ENCODE measurements around the gene NME4.

Gene NME4

DNA sequence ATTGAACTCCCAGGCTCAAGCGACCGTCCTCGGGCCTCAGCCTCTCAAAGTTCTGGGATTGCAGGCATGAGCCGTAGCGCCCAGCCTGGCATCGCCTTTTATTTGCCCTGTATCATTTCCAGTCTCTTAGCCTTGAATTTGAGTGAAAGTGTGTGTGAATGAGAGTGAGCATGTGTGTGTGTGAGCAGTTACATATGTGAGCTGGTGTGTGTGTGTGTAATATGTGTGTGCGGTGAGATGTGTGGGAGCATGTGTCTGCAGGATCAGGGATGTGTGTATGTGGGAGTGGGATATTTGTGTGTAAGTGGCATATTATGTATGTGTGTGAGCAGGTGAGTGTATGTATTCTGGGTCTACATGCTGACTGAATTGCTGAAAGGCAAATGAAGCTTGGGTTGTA, 33.9 kb downstream of the NME4 start:
- DNase-seq (no peak), ATAC-seq (replicated peaks) (no peak)
- Mint-ChIP-seq H3K4me1 (peaks cover 19 to 23% of the 10 kb centered on the region in 2 donors), H3K27ac (no peak overlapping the region), H3K36me3 (peaks cover 17 to 31% of the 10 kb centered on the region in 2 donors), H3K4me3 (no peak overlapping the region), H3K9me3 (no peaks in the 10 kb centered on the region), H3K27me3 (no peaks in the 10 kb centered on the region)

DNA sequence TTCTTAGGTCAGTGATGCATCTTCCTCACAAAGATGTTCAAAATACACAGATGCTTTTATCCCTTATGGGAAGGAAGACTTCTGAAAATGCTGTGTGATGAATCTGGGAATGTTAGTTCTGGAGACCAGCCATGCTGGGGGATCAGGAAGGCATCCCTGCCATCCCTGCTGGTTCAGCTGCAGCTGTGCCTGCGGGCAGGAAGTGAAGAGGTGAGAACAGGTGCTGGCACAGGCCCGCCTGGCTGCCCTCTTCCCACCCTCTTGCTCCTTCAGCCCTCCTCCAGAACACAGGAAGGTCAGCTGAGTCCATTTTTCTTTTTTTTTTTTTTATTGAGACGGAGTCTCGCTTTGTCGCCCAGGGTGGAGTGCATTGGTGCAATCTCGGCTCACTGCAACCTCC, 43.6 kb downstream of the NME4 start:
- peaks cover 18 to 21% of the 10 kb centered on the region in 2 donors for H3K36me3 Mint-ChIP-seq
- no peaks in the 10 kb centered on the region for H3K27me3 Mint-ChIP-seq
- ATAC-seq (replicated peaks), result no peak
- DNase-seq, result no peak
- H3K27ac Mint-ChIP-seq, result no peak overlapping the region
- no peak overlapping the region for H3K4me3 Mint-ChIP-seq
- H3K4me1 Mint-ChIP-seq, result peaks cover 21% of the 10 kb centered on the region in 2 donors
- no peaks in the 10 kb centered on the region for H3K9me3 Mint-ChIP-seq

DNA sequence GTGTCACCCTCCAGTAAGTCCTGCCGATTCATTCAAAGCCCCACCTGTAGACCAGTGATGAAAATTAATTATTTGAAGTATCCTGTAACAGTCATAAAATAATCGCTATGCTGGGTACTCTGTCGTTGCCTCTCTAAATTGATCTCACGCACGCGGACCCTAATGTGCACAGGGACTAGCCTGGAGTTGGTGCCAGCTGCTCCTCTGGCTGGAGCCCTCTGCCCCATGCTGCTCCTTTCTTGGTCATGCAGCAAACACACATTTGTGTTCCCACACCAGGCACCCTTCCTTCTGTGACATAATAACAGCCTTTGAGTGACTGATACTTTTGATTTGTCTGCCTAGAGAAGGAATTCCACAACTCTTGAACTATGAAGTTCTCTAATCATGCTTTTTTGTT, 44.4 kb downstream of the NME4 start:
- no peak for ATAC-seq (replicated peaks)
- no peaks in the 10 kb centered on the region for H3K27me3 Mint-ChIP-seq
- peaks cover 21% of the 10 kb centered on the region in 2 donors for H3K4me1 Mint-ChIP-seq
- H3K27ac Mint-ChIP-seq, result peak overlapping the region; percentile 37
- peaks cover 18 to 21% of the 10 kb centered on the region in 2 donors for H3K36me3 Mint-ChIP-seq
- DNase-seq, result no peak
- no peak overlapping the region for H3K4me3 Mint-ChIP-seq
- no peaks in the 10 kb centered on the region for H3K9me3 Mint-ChIP-seq

DNA sequence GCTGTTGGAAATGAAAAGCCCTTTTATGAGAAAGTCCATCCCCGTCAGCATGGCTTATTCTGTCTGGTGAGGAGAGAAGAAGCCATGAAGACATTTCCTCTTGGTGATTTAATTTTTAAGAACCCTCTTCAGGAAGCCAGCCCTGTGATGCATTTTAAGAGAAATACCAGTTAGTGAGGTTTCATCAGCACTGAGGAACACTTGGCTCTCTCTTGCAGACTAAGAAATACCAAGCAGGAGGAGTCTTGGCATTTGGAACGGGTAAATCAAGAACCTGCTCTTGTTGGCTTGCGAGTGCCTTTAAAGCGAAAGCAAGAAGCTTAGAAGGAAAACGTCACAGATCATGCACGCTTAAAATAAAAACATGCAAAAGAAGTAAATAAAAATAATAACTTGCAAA, 46.0 kb downstream of the NME4 start:
- no peak for DNase-seq
- H3K27ac Mint-ChIP-seq, result no peak overlapping the region

DNA sequence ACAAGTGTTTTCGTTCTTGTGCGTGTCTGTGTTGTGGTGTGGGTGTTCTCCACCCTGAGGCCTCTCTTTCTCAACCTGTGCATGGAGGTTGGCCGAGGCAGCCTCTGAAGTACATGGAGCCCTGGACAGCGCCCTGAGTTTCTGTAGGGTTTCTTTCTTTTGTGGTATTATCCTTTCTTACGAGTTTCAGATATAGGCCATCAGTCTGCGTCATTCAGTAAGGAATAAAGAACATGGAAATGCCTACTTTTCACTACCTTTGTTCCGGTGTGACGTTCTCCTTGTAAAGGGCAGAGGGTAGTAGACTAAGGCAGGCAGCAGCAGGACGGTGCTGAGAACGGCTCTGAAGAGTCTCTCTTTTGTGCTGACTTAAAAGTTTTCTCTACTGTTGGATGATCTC, 47.0 kb downstream of the NME4 start:
- Mint-ChIP-seq H3K36me3 (peaks cover 21 to 23% of the 10 kb centered on the region in 2 donors), H3K9me3 (no peaks in the 10 kb centered on the region), H3K27ac (no peak overlapping the region), H3K4me3 (no peak overlapping the region), H3K27me3 (no peaks in the 10 kb centered on the region), H3K4me1 (peaks cover 21 to 22% of the 10 kb centered on the region in 2 donors)
- DNase-seq (no peak), ATAC-seq (replicated peaks) (no peak)

More for the DNA sequence above, 46.0 kb downstream of the NME4 start:
- Mint-ChIP-seq H3K9me3 (no peaks in the 10 kb centered on the region), H3K36me3 (peaks cover 19 to 21% of the 10 kb centered on the region in 2 donors), H3K27me3 (no peaks in the 10 kb centered on the region), H3K4me1 (peaks cover 21% of the 10 kb centered on the region in 2 donors), H3K4me3 (no peak overlapping the region)
- ATAC-seq (replicated peaks), result no peak

DNA sequence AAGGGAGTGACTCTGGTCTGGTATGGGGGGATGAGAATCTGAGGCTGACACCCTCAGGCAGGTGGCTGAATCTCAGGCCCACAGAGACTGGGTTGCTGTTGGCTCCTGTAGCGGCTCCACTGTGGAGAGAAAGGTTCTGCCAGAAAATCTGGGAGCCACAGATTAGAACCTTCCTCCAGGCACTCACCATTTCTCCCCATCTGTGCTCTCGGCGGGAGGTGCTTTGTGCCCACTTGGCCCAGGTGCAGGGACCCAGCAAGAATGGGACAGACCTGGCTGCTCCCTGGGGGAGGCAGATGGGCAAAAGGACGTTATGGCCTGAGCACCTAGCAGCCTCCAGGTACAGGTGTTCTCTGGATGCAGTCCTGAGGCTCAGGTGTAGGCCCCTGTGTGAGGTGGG, 48.6 kb downstream of the NME4 start:
- H3K4me3 Mint-ChIP-seq, result no peak overlapping the region
- no peaks in the 10 kb centered on the region for H3K27me3 Mint-ChIP-seq
- no peaks in the 10 kb centered on the region for H3K9me3 Mint-ChIP-seq
- peaks cover 16% of the 10 kb centered on the region in 2 donors for H3K36me3 Mint-ChIP-seq
- DNase-seq (no peak), ATAC-seq (replicated peaks) (no peak)
- peaks cover 20 to 31% of the 10 kb centered on the region in 2 donors for H3K4me1 Mint-ChIP-seq
- no peak overlapping the region for H3K27ac Mint-ChIP-seq
